Colonic mucosa (tissue), 4 donors: ENCODE results near the gene KRT17. TPM values are rescaled to one million over a fixed set of nuclear protein-coding genes. Genes with fewer than 3 reads are reported as not detected.
"Not testable (repeated sequence)": the region's sequence is repeated elsewhere in the genome, so short reads cannot be mapped to it uniquely, and the experiment has no call there.

Source experiments
- DNase-seq: peaks from one replicate; pipeline ENCODE4 v3.0.0-alpha.2; 2020
- H3K27ac ChIP-seq: fragments of 200-600 bp; one replicate; pipeline ENCODE4 v1.8.0; 2021
- H3K27me3 ChIP-seq: fragments of 200-600 bp; one replicate; pipeline ENCODE4 v1.8.0; 2021
- H3K36me3 ChIP-seq: fragments of 200-600 bp; one replicate; pipeline ENCODE4 v1.8.0; 2021
- H3K4me1 ChIP-seq: fragments of 200-600 bp; one replicate; pipeline ENCODE4 v1.8.0; 2021; ENCODE audit warnings: mild to moderate bottlenecking
- H3K4me3 ChIP-seq: fragments of 200-600 bp; one replicate; pipeline ENCODE4 v1.8.0; 2021
- H3K9ac ChIP-seq, 2 donors: one replicate each; pipeline ENCODE4 v1.7.0; 2013; ENCODE audit warnings: control low read depth in 2 of 2, low read depth in 2 of 2, low read length in 2 of 2
- H3K9me3 ChIP-seq: fragments of 200-600 bp; one replicate; pipeline ENCODE4 v1.8.0; 2021
- intact Hi-C: fragments of 100-400 bp; cut with DNase I; formaldehyde crosslinking; loops from one replicate; pipeline ENCODE4 v1.14.1; 2022
- total RNA-seq, 2 donors: library from RNA; stranded (reverse); fragmentation: NEBNext Ultra II Directional in 1 of 2; extraction: Animal tissue kit (Norgen Biotek cat#: 25700) in 1 of 2; gene quantifications; one replicate each; pipeline ENCODE4 v1.2.1, GENCODE V29; 2021
- TF ChIP-seq, protein P1 (sequence below): fragments of 200-600 bp; IDR thresholded peaks from one replicate; pipeline ENCODE4 v1.8.0; 2022; ENCODE audit warnings: antibody characterized with exemption, mild to moderate bottlenecking
- donor health status: healthy.
- donor health status: DM: no; HTN: no; CAD: no.
- donor health status: DM: no; HTN: no; CAD: no.

Gene KRT17
- total RNA-seq, 2 donors from 2014 or later, result 1.2 TPM; not detected in 1

DNA sequence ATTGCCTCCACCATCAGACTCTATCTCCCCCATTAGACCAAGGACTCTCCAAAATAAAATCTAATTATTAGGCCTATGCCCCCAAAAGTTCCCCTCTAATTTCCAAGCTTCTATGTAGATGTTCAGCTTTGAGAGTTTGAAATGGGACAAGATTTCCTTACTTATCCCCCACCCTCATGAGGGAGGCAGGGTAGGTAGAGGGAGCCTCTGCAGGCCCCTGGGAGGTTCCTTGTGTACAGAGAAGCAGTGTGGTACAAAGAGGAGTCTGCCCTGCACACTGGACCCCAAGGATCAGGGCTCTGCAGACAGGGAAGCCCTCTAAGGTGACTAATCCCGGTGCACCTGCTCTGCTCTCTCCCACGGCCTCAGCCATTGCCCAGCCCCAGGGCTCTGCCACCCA lies 2.5 kb downstream of the KRT17 start:
- Histone ChIP-seq H3K9me3 (no peaks in the 10 kb centered on the region), H3K4me3 (no peak overlapping the region), H3K27ac (no peak overlapping the region), H3K4me1 (no peaks in the 10 kb centered on the region), H3K9ac (no peak overlapping the region), H3K36me3 (no peaks in the 10 kb centered on the region), H3K27me3 (no peaks in the 10 kb centered on the region)
- TF ChIP-seq, protein P1, sequence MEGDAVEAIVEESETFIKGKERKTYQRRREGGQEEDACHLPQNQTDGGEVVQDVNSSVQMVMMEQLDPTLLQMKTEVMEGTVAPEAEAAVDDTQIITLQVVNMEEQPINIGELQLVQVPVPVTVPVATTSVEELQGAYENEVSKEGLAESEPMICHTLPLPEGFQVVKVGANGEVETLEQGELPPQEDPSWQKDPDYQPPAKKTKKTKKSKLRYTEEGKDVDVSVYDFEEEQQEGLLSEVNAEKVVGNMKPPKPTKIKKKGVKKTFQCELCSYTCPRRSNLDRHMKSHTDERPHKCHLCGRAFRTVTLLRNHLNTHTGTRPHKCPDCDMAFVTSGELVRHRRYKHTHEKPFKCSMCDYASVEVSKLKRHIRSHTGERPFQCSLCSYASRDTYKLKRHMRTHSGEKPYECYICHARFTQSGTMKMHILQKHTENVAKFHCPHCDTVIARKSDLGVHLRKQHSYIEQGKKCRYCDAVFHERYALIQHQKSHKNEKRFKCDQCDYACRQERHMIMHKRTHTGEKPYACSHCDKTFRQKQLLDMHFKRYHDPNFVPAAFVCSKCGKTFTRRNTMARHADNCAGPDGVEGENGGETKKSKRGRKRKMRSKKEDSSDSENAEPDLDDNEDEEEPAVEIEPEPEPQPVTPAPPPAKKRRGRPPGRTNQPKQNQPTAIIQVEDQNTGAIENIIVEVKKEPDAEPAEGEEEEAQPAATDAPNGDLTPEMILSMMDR, result no peak
- no peak for DNase-seq
- intact Hi-C loops, result no loop called here

DNA sequence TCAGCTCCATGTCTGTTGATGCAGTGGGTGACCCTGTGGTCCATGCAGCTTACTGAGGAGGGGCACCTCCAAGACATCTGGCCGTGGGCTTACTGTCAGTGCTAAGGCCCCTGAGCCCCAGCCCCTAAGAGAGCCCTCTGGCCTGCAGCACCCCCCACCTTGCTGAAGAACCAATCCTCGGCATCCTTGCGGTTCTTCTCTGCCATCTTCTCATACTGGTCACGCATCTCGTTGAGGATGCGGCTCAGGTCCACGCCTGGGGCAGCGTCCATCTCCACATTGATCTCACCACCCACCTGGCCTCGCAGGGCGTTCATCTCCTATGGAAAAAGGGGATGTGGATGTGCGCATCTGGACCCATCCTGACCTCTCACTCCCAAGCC lies 2.9 kb downstream of the KRT17 start:
- H3K27me3 ChIP-seq, intact Hi-C loops: not testable (repeated sequence)

DNA sequence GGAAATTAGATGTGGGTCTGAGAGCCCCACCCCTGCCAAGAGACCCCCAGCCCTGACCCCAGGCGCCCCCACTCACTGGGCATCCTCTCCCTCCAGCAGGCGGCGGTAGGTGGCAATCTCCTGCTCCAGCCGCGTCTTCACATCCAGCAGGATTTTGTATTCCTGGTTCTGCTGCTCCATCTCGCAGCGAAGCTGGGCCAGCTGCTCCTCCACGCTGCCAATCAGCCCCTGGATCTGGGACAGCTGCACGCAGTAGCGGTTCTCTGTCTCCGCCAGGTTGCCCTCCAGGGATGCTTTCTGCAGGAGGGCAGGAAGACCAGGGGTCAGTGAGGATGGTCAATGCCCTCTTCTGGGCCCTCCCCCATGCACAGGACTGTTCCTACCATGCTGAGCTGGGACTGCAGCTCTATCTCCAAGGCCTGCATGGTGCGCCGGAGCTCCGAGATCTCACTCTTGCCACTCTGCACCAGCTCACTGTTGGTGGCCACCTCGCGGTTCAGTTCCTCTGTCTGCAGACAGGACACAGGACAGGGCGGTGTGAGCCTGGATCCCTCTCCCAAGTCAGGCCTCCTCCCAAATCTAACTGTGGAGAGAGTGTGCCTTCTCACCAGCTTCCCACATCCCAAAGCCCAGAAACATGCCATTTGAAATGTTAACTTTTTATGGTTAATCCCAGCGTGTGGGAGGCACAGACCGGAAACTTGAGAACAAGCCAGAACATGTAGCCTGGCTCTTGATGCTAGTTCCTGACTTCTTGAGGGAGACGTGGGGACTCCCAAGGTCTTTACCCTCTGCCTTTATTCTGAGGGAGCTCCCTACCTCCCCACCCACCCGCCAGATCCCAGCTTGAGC lies 3.6 kb downstream of the KRT17 start:
- no peak overlapping the region for H3K9ac ChIP-seq
- no peak overlapping the region for H3K27ac ChIP-seq
- H3K4me3 ChIP-seq, result no peak overlapping the region
- H3K36me3 ChIP-seq, result no peaks in the 10 kb centered on the region
- TF ChIP-seq, protein P1, result no peak
- no peaks in the 10 kb centered on the region for H3K4me1 ChIP-seq
- no peaks in the 10 kb centered on the region for H3K27me3 ChIP-seq
- H3K9me3 ChIP-seq, result no peaks in the 10 kb centered on the region
- DNase-seq, result no peak
- intact Hi-C loops, result no loop called here

More for the DNA sequence above, 2.9 kb downstream of the KRT17 start:
- H3K4me1 ChIP-seq, H3K9me3 ChIP-seq, DNase-seq, H3K27ac ChIP-seq, H3K36me3 ChIP-seq, H3K4me3 ChIP-seq, H3K9ac ChIP-seq: not testable (repeated sequence)

DNA sequence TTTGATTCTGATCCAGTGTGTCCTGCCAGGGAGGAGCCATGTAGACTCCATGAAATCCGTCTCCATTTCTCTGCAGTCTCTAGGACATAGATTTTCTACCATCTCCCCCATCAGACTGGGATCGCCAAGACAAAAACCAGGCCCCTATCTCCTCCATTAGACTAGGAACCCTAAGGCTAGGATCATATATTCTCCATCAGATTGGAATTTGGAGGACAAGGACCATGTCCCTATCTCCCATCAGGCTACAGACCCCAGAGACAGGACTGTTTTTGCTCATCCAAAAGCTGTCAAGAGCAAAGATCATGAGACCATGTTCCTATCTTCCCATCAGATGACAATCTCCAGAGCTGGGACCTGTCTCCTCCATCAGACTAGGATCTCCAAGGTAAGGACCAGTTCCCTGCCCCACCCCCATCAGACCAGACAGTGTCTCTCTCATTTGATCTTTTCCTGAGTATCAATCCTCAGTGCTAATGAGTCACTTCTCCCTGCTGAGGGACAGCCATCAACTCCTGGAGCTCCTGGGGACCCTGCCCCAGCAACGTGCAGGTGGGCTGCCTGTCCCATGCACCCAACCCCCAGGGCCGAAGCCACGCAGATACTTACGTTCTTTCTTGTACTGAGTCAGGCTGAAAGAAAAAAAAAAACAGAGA lies 4.3 kb downstream of the KRT17 start:
- intact Hi-C loops, DNase-seq, H3K27ac ChIP-seq, H3K4me1 ChIP-seq, H3K4me3 ChIP-seq, H3K36me3 ChIP-seq, H3K27me3 ChIP-seq, H3K9ac ChIP-seq, H3K9me3 ChIP-seq: not testable (repeated sequence)

DNA sequence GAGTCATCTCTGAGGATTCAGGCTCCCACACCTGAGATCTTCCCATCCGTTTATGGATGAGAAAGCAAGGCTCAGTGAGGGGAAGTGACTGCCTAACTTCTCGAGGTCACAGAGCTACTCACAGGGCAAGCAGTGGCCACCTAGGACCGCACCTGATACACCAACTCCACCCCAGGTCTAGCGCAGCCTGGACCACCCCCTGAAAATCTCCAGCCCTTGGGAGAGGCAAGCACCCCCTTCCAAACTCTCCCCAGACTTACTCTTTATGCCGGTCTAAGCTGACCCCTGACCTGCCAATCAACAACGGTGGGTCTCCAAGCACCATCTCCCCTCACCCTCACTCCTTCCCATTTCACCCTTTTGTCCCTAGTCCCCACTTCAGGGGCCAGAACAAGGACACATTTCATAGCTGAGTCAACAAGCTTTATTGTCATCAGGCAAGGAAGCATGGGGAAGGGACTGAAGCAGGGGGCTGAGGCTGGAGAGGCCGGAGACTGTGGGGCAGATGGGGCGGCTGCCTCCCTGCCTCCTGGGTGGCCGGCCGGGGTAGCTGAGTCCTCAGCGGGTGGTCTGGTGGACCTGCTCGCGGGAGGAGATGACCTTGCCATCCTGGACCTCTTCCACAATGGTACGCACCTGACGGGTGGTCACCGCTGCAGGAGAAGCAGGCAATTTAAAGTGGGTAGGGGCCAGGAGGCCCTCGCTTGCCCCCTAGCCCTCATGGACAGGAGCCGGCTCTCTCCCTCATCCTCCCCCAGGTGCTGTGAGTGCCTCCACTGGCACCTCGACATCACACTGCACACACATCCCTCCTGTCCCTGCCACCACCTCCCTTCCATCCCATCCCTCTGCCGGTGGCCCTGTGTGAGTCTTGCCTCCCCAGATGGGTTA lies 5.1 kb downstream of the KRT17 start:
- intact Hi-C loops, result no loop called here
- Histone ChIP-seq H3K36me3 (no peaks in the 10 kb centered on the region), H3K9ac (no peak overlapping the region), H3K27ac (no peak overlapping the region), H3K4me3 (no peak overlapping the region), H3K9me3 (no peaks in the 10 kb centered on the region), H3K27me3 (no peaks in the 10 kb centered on the region), H3K4me1 (no peaks in the 10 kb centered on the region)
- DNase-seq, result no peak
- TF ChIP-seq, protein P1, result no peak

DNA sequence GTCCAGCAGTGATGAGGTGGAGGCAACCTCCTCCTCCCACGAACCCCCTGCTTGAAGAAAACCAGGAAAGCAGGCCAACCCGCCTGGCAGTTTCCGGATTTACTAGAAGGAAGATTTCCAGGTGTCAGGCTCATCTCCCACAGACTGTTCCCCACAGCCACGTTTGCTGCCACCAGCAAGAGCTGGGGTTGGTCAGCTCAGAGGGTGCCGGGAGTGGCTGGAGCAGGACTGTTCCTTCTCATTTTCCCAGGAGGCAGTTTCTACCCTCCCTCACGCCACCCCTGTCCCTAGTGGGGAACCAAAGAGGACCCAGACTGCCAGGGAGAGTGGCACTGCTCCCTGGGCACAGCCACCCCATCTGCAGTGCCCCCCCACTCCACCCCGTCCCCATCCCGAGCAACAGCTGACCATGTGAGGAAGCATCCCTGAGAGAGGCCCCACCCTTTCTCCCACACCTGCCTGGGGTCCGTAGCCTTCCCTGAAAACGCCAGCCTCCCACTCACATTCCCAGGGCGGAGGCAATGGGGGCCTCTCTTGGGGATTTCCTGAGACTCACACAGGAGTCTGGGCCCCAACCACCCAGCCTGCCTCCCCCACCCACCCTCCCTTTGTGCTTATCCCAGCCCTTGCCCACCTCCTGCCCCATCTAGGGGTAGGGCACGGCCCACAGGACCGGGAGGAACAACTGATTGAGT lies 5.9 kb downstream of the KRT17 start:
- no peak overlapping the region for H3K9ac ChIP-seq
- no peaks in the 10 kb centered on the region for H3K9me3 ChIP-seq
- DNase-seq, result no peak
- intact Hi-C loops, result no loop called here
- TF ChIP-seq, protein P1, result no peak
- H3K27me3 ChIP-seq, result no peaks in the 10 kb centered on the region
- H3K4me3 ChIP-seq, result no peak overlapping the region
- no peak overlapping the region for H3K27ac ChIP-seq
- H3K4me1 ChIP-seq, result no peaks in the 10 kb centered on the region
- H3K36me3 ChIP-seq, result no peaks in the 10 kb centered on the region
